Natural killer cell (primary cell): Measurements from ENCODE around the gene NRF1. TPM values are rescaled to one million over a fixed set of nuclear protein-coding genes. Genes with fewer than 3 reads are reported as not detected.
"Not testable (repeated sequence)": the region's sequence is repeated elsewhere in the genome, so short reads cannot be mapped to it uniquely, and the experiment has no call there.

ENCODE experiments used
- ATAC-seq, 3 donors: fragments of 150-1000 bp in 2 of 3; fragments of 200-7000 bp in 1 of 3; cut with Tn5 transposase; 1 replicate in 1 of 3; 2 replicates in 2 of 3; pipeline ENCODE4 v1.10.0; 2021; ENCODE audit warnings: mild to moderate bottlenecking in 2 of 3, moderate library complexity in 2 of 3
- DNase-seq, 2 donors: peaks; one replicate each; pipeline versions ENCODE4 v3.0.0 to v3.0.0-alpha.2; 2013 to 2021; ENCODE audit warnings: mixed read lengths in 1 of 2
- H3K27ac ChIP-seq: one replicate; pipeline ENCODE4 v1.5.1; 2013; ENCODE audit warnings: mild to moderate bottlenecking, low read length
- H3K27me3 ChIP-seq: one replicate; pipeline ENCODE4 v1.6.1; 2013; ENCODE audit warnings: low read length; ENCODE audit not compliant: control insufficient read depth, insufficient read depth
- H3K36me3 ChIP-seq: one replicate; pipeline ENCODE4 v1.6.1; 2013; ENCODE audit warnings: low read length; ENCODE audit not compliant: control insufficient read depth, insufficient read depth
- H3K4me1 ChIP-seq: one replicate; pipeline ENCODE4 v1.6.1; 2013; ENCODE audit warnings: low read length; ENCODE audit not compliant: control insufficient read depth, insufficient read depth
- H3K4me3 ChIP-seq: one replicate; pipeline ENCODE4 v1.5.1; 2013; ENCODE audit warnings: low read length
- H3K9me3 ChIP-seq: one replicate; pipeline ENCODE4 v1.6.1; 2013; ENCODE audit warnings: low read length; ENCODE audit not compliant: control insufficient read depth, insufficient read depth
- H3K27ac Mint-ChIP-seq, 2 donors: one replicate each; pipeline ENCODE4 v1.8.0; 2022; ENCODE audit warnings: mild to moderate bottlenecking in 2 of 2, mixed read lengths in 2 of 2, moderate library complexity in 1 of 2
- H3K27me3 Mint-ChIP-seq, 2 donors: one replicate each; pipeline ENCODE4 v1.8.0; 2022; ENCODE audit warnings: low read depth in 2 of 2, mixed read lengths in 2 of 2
- H3K36me3 Mint-ChIP-seq: one replicate; pipeline ENCODE4 v1.8.0; 2022; ENCODE audit warnings: mixed read lengths
- H3K4me1 Mint-ChIP-seq, 2 donors: one replicate each; pipeline ENCODE4 v1.8.0; 2022; ENCODE audit warnings: mixed read lengths in 2 of 2
- H3K4me3 Mint-ChIP-seq: one replicate; pipeline ENCODE4 v1.8.0; 2022; ENCODE audit warnings: mild to moderate bottlenecking, moderate library complexity, mixed read lengths
- H3K9me3 Mint-ChIP-seq, 2 donors: one replicate each; pipeline ENCODE4 v1.8.0; 2022; ENCODE audit warnings: mixed read lengths in 2 of 2
- CTCF ChIP-seq: fragments of 200-600 bp; IDR thresholded peaks from one replicate; pipeline ENCODE4 v1.8.0; 2022; ENCODE audit warnings: antibody characterized with exemption
- WGBS: methylation state at CpG from one replicate; pipeline ENCODE4 v1.1.7; 2013; ENCODE audit warnings: missing lambda C conversion rate; ENCODE audit not compliant: insufficient coverage; 5-methylcytosine and 5-hydroxymethylcytosine counted together
- intact Hi-C: fragments of 100-400 bp; cut with micrococcal nuclease; formaldehyde crosslinking; loops from one replicate; pipeline ENCODE4 v1.14.2; 2022
- total RNA-seq, 4 donors: library from RNA; stranded (reverse); fragments of 120-200 nt in 1 of 4; gene quantifications; one replicate each; pipeline versions ENCODE4 v1.2.3 to v1.2.4, GENCODE V29; 2013 to 2022

Gene NRF1
- total RNA-seq, 3 donors from 2014 or later (not counting 1 experiment from before 2014, with no cell fraction given), result 39.8 to 43.5 (median 40.1) TPM

DNA sequence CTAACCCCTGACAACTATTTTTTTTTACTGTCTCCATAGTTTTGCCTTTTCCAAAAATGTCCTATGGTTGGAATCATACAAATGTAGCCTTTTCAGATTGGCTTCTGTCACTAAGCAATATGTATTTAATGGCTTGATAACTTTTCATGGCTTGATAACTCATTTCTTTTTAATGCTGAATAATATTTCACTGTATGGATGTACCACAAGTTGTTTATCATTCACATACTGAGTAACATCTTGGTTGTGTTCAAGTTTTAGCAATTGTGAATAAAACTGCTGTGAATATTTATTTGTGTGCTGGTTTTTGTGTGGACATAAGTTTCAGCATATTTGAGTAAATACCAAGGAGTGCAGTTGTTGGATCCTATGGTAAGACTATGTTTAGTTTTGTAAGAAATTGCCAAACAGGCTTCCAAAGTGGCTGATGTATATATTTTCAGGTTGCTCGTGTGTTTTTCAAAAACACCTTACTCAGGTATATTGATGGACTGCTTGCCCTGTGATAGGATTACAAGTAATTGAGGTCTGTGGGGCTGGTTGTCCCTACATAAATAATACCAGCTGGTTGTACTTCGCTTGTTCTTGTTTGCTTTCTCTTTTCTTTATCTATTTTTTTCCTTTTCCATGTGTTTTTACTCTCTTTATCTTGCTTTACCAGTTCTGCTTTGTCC lies 23.0 kb downstream of the NRF1 start:
- 92% methylated on average over 2 of the region's 2 CpGs for WGBS
- Mint-ChIP-seq H3K4me1 (peaks cover 39 to 47% of the 10 kb centered on the region in 2 donors), H3K27ac (peak overlapping the region in 1 of 2 donors; percentile 65), H3K27me3 (no peaks in the 10 kb centered on the region), H3K4me3 (no peak overlapping the region), H3K36me3 (no peaks in the 10 kb centered on the region), H3K9me3 (no peaks in the 10 kb centered on the region)
- H3K4me1 ChIP-seq, result peaks cover 6% of the 10 kb centered on the region
- no peaks in the 10 kb centered on the region for H3K36me3 ChIP-seq
- intact Hi-C loops, result loop anchor here (1.0 to 5.0 kb wide), 3 partner anchors 22 to 267 kb away; no protein-coding TSS in a partner anchor
- no peak overlapping the region for H3K27ac ChIP-seq
- no peaks in the 10 kb centered on the region for H3K27me3 ChIP-seq
- no peak overlapping the region for H3K4me3 ChIP-seq
- DNase-seq (no peak), ATAC-seq (no peak)
- TF ChIP-seq CTCF, result no peak
- no peaks in the 10 kb centered on the region for H3K9me3 ChIP-seq

DNA sequence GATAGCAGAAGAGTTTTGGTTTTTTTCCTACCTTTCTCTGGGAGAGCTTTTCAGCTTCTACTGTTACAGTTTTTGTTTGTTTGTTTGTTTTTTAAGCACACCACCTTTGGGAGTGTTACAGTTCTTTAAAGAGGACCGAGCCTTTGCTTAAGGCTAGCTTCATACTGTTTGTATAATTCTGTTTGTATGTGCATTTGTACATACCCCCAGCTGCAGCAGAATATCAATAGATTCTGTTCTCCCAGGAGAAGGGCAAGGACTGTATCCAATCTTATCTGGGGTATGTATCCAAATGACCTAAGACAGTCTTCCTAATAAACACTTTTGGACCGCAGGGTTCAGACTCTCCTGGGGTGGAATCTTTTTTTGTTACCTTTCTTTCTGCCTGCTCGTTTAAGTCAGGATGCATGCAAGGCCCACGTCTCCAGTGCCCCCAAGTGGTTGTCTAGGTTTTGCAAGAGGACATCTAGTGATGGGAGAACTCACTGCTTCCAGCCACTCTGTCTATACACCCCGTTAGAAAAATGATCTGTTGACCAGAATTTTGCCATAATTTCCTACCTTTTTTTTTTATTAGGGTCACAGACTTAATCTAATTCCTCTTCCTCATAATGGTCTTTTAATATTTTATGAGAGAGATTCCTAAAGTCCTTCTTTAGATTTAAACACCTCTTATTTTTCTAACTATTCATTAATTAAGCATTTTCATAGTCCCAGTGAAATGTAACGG lies 23.9 kb downstream of the NRF1 start:
- peak; percentile 95 for TF ChIP-seq CTCF
- Mint-ChIP-seq H3K4me1 (peaks cover 32 to 40% of the 10 kb centered on the region in 2 donors), H3K27ac (peak overlapping the region; percentile 5 to 72), H3K36me3 (no peaks in the 10 kb centered on the region), H3K4me3 (no peak overlapping the region), H3K9me3 (no peaks in the 10 kb centered on the region), H3K27me3 (no peaks in the 10 kb centered on the region)
- Histone ChIP-seq H3K4me1 (peaks cover 6% of the 10 kb centered on the region), H3K4me3 (no peak overlapping the region), H3K9me3 (no peaks in the 10 kb centered on the region), H3K27me3 (no peaks in the 10 kb centered on the region), H3K36me3 (no peaks in the 10 kb centered on the region), H3K27ac (no peak overlapping the region)
- ATAC-seq (peak; percentile 89 to 98 (median 96)), DNase-seq (peak; percentile 52 to 84)
- intact Hi-C loops, result loop anchor here (1.0 to 5.0 kb wide), 3 partner anchors 23 to 268 kb away; no protein-coding TSS in a partner anchor
- WGBS, result 29% methylated on average over 6 of the region's 6 CpGs

GRCh38 chr7:129636030-129636550 lies 24.6 kb downstream of the NRF1 start:
- not testable (repeated sequence) for H3K9me3 Mint-ChIP-seq, H3K27ac Mint-ChIP-seq, H3K27me3 Mint-ChIP-seq, H3K9me3 ChIP-seq, H3K4me3 ChIP-seq, H3K27me3 ChIP-seq, DNase-seq, H3K4me1 ChIP-seq, ATAC-seq, H3K27ac ChIP-seq, H3K36me3 ChIP-seq, H3K4me3 Mint-ChIP-seq, H3K36me3 Mint-ChIP-seq
- WGBS, result 92% methylated on average over 5 of the region's 5 CpGs
- intact Hi-C loops, result loop anchor here (5.0 kb wide), 1 partner anchor 144 kb away; no protein-coding TSS in a partner anchor
- H3K4me1 Mint-ChIP-seq, result peaks cover 32 to 39% of the 10 kb centered on the region in 2 donors

DNA sequence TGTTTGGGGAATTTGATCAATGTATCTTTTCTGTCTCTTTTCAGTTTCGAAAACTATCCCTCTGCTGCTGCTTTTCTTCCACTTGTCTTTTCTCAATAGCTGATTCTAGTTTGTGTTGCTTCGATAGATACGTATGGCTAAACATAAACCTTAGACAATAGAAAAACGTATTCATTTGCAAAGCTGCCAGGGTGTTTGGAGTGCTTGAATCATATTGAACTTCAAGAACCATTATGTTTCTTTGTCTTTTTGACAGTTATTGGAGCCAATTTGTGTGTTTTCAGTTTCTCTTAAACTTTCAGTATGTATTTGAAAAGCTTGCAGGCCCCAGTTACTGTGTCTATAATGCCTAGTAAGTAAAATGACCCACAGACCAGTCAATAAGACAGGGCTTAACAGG lies 25.1 kb downstream of the NRF1 start:
- Mint-ChIP-seq H3K4me3 (no peak overlapping the region), H3K27ac (no peak overlapping the region), H3K9me3 (no peaks in the 10 kb centered on the region), H3K36me3 (no peaks in the 10 kb centered on the region), H3K27me3 (no peaks in the 10 kb centered on the region), H3K4me1 (peaks cover 32 to 39% of the 10 kb centered on the region in 2 donors)
- H3K4me1 ChIP-seq, result peaks cover 6% of the 10 kb centered on the region
- ATAC-seq (no peak), DNase-seq (no peak)
- H3K36me3 ChIP-seq, result no peaks in the 10 kb centered on the region
- H3K27ac ChIP-seq, result no peak overlapping the region
- H3K27me3 ChIP-seq, result no peaks in the 10 kb centered on the region
- intact Hi-C loops, result loop anchor here (5.0 kb wide), 1 partner anchor 144 kb away; no protein-coding TSS in a partner anchor
- WGBS, result 96% methylated on average over 4 of the region's 4 CpGs
- TF ChIP-seq CTCF, result no peak
- no peaks in the 10 kb centered on the region for H3K9me3 ChIP-seq
- H3K4me3 ChIP-seq, result no peak overlapping the region
